Osteoblast (primary cell): ENCODE results near the gene EPS8L2. TPM values are rescaled to one million over a fixed set of nuclear protein-coding genes. Genes with fewer than 3 reads are reported as not detected.

ENCODE experiments used
- DNase-seq: peaks from one replicate; pipeline ENCODE4 v3.0.0; 2011; ENCODE audit warnings: low spot score, mixed read lengths; ENCODE audit not compliant: insufficient read length; ENCODE audit errors: missing footprints
- H2AFZ ChIP-seq: 2 replicates; pipeline ENCODE4 v1.6.0; 2011; ENCODE audit warnings: mild to moderate bottlenecking, low read length
- H3K27ac ChIP-seq: 2 replicates; pipeline ENCODE4 v1.5.1; 2011; ENCODE audit warnings: mild to moderate bottlenecking, low read depth, low read length, moderate library complexity
- H3K27me3 ChIP-seq: 2 replicates; pipeline ENCODE4 v1.6.0; 2012; ENCODE audit warnings: mild to moderate bottlenecking, control low read depth, inconsistent platforms, low read length, moderate library complexity; ENCODE audit not compliant: insufficient read depth
- H3K36me3 ChIP-seq: 2 replicates; pipeline ENCODE4 v1.5.1; 2011; ENCODE audit warnings: mild to moderate bottlenecking, low read length, control low read depth, moderate library complexity; ENCODE audit not compliant: insufficient read depth
- H3K4me1 ChIP-seq: 2 replicates; pipeline ENCODE4 v1.5.1; 2011; ENCODE audit warnings: mild to moderate bottlenecking, low read length, control low read depth, moderate library complexity; ENCODE audit not compliant: insufficient read depth
- H3K4me2 ChIP-seq: 2 replicates; pipeline ENCODE4 v1.6.0; 2011; ENCODE audit warnings: mild to moderate bottlenecking, low read length; ENCODE audit not compliant: insufficient read depth
- H3K4me3 ChIP-seq: fragments of 200-600 bp; sonication (generic); 3 replicates; pipeline ENCODE4 v1.5.1; 2012; ENCODE audit warnings: mild to moderate bottlenecking, low read length, inconsistent platforms; ENCODE audit not compliant: insufficient read depth
- H3K79me2 ChIP-seq: 2 replicates; pipeline ENCODE4 v1.6.0; 2012; ENCODE audit warnings: mild to moderate bottlenecking, low read length, control low read depth, inconsistent platforms; ENCODE audit not compliant: insufficient read depth
- H3K9me3 ChIP-seq: 2 replicates; pipeline ENCODE4 v1.5.1; 2011; ENCODE audit warnings: low read depth, low read length, control low read depth
- H4K20me1 ChIP-seq: 2 replicates; pipeline ENCODE4 v1.6.0; 2012; ENCODE audit warnings: mild to moderate bottlenecking, low read length, control low read depth; ENCODE audit not compliant: insufficient read depth
- CTCF ChIP-seq: IDR thresholded peaks from 2 replicates; pipeline ENCODE4 v1.5.1; 2011; ENCODE audit warnings: mild to moderate bottlenecking, low read depth, low read length, moderate library complexity; ENCODE audit errors: extremely low read depth
- total RNA-seq: library from RNA; depleted of rRNA; stranded (reverse); fragments of >200 nt; gene quantifications from 2 replicates; pipeline ENCODE4 v1.2.3, GENCODE V29; 2012

Gene EPS8L2
- total RNA-seq, 1 donor = 29.7 TPM

DNA sequence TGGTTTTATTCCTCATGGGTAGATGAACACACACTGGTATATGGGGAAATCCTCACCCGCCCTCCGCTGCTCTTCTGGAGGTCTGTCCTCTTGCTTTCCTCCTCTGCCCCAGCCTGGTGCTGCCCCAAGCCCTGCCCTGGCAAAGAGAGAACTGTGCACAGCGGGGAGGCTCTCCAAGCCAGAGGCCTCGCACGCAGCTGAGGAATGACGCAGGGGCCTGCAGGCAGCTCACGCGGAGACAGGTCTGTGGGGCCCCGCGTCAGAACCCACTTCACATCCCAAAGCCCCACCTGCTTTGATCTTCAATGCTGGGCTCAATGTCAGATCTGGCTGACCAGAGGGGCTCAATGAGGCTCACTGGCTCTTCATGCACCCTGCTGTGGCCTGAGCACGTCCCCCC lies 61.2 kb downstream of the EPS8L2 start:
- H2AFZ ChIP-seq = no peak overlapping the region
- peak; percentile 37 for DNase-seq
- H4K20me1 ChIP-seq = peaks cover 60% of the 10 kb centered on the region
- H3K4me2 ChIP-seq = no peak overlapping the region
- H3K9me3 ChIP-seq = no peaks in the 10 kb centered on the region
- H3K4me3 ChIP-seq = no peak overlapping the region
- H3K27ac ChIP-seq = no peak overlapping the region
- no peaks in the 10 kb centered on the region for H3K27me3 ChIP-seq
- no peak for TF ChIP-seq CTCF
- H3K79me2 ChIP-seq = peaks cover 36% of the 10 kb centered on the region
- peaks cover 19% of the 10 kb centered on the region for H3K4me1 ChIP-seq
- H3K36me3 ChIP-seq = peaks cover 64% of the 10 kb centered on the region

DNA sequence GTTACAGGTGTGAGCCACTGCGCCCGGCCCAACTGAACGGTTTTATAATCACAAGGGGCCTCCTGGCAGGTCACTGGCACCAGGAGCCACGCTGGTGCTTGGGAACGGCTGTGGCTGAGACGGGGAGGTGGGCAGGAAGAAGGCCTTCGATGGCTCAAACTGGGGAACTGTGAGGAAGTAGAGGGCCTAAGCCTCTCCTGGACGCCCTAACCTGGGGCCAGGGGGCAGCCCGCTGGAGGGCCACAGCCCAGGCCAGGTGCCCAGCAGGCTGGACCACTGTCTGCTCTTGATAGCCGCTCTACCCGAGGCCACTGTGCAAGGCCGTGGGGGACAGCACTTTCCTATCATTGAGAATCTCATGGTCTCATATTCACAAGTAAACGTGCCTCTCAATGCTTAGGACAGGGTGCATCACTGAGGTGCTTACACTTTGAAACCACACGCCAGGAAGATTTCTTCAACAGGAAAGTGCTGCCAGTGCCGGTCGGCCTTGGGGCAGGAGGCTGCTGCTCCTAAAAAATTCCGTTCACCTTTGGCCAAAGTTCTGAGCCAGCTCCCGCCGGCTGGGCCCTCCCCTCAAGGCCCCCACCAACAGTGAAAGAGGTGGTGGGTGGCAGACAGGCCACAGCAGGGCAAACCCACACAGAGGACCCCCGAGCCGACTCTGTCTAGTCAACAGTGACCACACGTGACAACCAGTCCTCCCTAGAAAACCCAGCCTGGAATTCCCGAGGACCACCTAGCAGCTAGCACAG lies 64.0 kb downstream of the EPS8L2 start:
- Histone ChIP-seq H3K9me3 (no peaks in the 10 kb centered on the region), H3K4me2 (no peak overlapping the region), H3K27me3 (no peaks in the 10 kb centered on the region), H3K36me3 (peaks cover 61% of the 10 kb centered on the region), H3K79me2 (peaks cover 56% of the 10 kb centered on the region), H4K20me1 (peaks cover 66% of the 10 kb centered on the region), H3K27ac (no peak overlapping the region), H2AFZ (no peak overlapping the region), H3K4me3 (no peak overlapping the region), H3K4me1 (peaks cover 14% of the 10 kb centered on the region)
- peak; percentile 92 for DNase-seq
- TF ChIP-seq CTCF = no peak

DNA sequence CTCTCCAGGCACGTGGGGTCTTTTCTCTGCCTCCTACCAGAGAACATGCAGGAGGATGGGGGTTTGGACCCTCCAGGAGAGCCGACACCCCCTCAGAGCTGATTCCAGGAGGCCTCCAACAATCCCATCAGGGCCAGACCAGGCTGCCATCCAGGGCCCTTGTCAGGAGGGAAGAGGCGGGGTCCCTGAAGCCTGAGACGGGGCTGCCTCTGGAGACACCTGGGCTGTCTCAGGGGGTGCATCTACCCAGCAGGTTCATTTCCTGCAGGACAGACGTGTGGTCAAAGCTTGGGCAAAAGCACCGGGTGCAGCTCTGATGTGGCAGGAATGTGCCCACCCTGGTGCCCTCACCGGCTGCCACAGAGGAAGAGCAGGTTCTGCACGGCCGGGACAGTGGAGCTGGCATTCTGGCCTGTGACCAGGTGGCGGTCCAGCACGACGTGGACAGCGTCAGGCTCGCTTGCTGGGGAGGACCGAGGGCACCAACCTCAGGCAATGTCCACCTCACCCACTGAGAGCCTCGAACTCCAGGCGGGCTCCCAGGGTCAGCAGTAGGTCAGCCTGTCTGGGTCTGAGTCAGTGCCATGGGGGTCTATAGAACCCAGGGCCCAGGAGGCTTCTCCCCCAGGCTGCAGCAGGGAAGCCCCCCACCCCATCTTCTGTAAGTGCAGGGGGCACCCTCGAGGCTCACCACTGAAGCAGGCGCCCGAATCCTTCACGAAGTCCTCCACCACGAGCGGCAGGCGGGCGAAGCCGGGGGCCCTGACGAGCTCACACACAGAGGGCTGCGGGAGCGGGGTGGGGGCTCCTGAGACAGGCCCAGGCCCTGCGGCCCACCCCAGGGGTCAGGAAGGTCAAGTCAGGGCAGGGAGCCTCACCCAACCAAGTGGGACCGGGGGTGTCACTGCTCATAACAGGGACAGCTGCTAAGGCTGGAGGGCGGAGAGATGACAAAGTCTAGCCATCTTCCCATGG lies 64.9 kb downstream of the EPS8L2 start:
- Histone ChIP-seq H3K27me3 (no peaks in the 10 kb centered on the region), H4K20me1 (peaks cover 66% of the 10 kb centered on the region), H2AFZ (no peak overlapping the region), H3K79me2 (peaks cover 64% of the 10 kb centered on the region), H3K4me3 (no peak overlapping the region), H3K9me3 (no peaks in the 10 kb centered on the region), H3K36me3 (peaks cover 56% of the 10 kb centered on the region), H3K4me2 (no peak overlapping the region), H3K27ac (no peak overlapping the region), H3K4me1 (peaks cover 20% of the 10 kb centered on the region)
- DNase-seq = peak; percentile 87
- TF ChIP-seq CTCF = no peak

GRCh38 chr11:771617-772204 lies 65.7 kb downstream of the EPS8L2 start:
- no peaks in the 10 kb centered on the region for H3K27me3 ChIP-seq
- no peak overlapping the region for H3K4me3 ChIP-seq
- no peak overlapping the region for H3K27ac ChIP-seq
- H3K9me3 ChIP-seq = no peaks in the 10 kb centered on the region
- H3K4me2 ChIP-seq = no peak overlapping the region
- no peak overlapping the region for H2AFZ ChIP-seq
- H3K4me1 ChIP-seq = peaks cover 20% of the 10 kb centered on the region
- peaks cover 72% of the 10 kb centered on the region for H3K79me2 ChIP-seq
- TF ChIP-seq CTCF = no peak
- H4K20me1 ChIP-seq = peaks cover 65% of the 10 kb centered on the region
- peaks cover 50% of the 10 kb centered on the region for H3K36me3 ChIP-seq
- peak; percentile 84 for DNase-seq
